ENCODE data around the gene KRTAP5-9.
"Not testable (repeated sequence)": the region's sequence is repeated elsewhere in the genome, so short reads cannot be mapped to it uniquely, and the experiment has no call there.

KRTAP5-9 gene

GRCh38 chr11:71563406-71563805 lies 15.2 kb downstream of the KRTAP5-9 start:
- DNase-seq, result peak; percentile 39

GRCh38 chr11:71564430-71564829 lies 16.2 kb downstream of the KRTAP5-9 start:
- no peak for DNase-seq

GRCh38 chr11:71565263-71565662 lies 17.0 kb downstream of the KRTAP5-9 start, which contains the start of gene KRTAP5-10:
Gene KRTAP5-10 (plus strand): TSS chr11:71565563. CDS start chr11:71565588, 25 bp downstream.
- DNase-seq, result no peak

- no peak for DNase-seq
Measured at GRCh38 chr11:71566081-71566620, 17.9 kb downstream of the KRTAP5-9 start.

- DNase-seq, result not testable (repeated sequence)
Measured at GRCh38 chr11:71566626-71567599, 18.7 kb downstream of the KRTAP5-9 start.

GRCh38 chr11:71567633-71568032 lies 19.4 kb downstream of the KRTAP5-9 start:
- not testable (repeated sequence) for DNase-seq

GRCh38 chr11:71568704-71569349 lies 20.6 kb downstream of the KRTAP5-9 start:
- no peak for DNase-seq

GRCh38 chr11:71571101-71571850 lies 23.1 kb downstream of the KRTAP5-9 start:
- DNase-seq, result not testable (repeated sequence)

- DNase-seq, result no peak
Measured at GRCh38 chr11:71572811-71573210, 24.6 kb downstream of the KRTAP5-9 start.

GRCh38 chr11:71574418-71574817 lies 26.2 kb downstream of the KRTAP5-9 start:
- no peak for DNase-seq

GRCh38 chr11:71575723-71576424 lies 27.7 kb downstream of the KRTAP5-9 start:
- no peak for DNase-seq

GRCh38 chr11:71576688-71577465 lies 28.7 kb downstream of the KRTAP5-9 start:
- DNase-seq, result not testable (repeated sequence)

- DNase-seq, result no peak
Measured at GRCh38 chr11:71577469-71578004, 29.3 kb downstream of the KRTAP5-9 start.

- DNase-seq, result not testable (repeated sequence)
Measured at GRCh38 chr11:71579513-71579912, 31.3 kb downstream of the KRTAP5-9 start.

- DNase-seq, result peak; percentile 53
Measured at GRCh38 chr11:71580057-71581003, 32.1 kb downstream of the KRTAP5-9 start.

GRCh38 chr11:71581826-71582225 lies 33.6 kb downstream of the KRTAP5-9 start:
- DNase-seq, result no peak

GRCh38 chr11:71582309-71582895 lies 34.2 kb downstream of the KRTAP5-9 start, which contains the start of gene KRTAP5-11:
Gene KRTAP5-11 (minus strand): TSS chr11:71582875. CDS start chr11:71582837, 38 bp downstream.
- no peak for DNase-seq

- not testable (repeated sequence) for DNase-seq
Measured at GRCh38 chr11:71582969-71583368, 34.7 kb downstream of the KRTAP5-9 start.

GRCh38 chr11:71585673-71586072 lies 37.5 kb downstream of the KRTAP5-9 start:
- not testable (repeated sequence) for DNase-seq

Measured in stimulated activated CD4-positive, alpha-beta T cell treated with anti-CD3 and anti-CD28 coated beads, Interleukin-15, amount 100 ng/mL, for 24 hours (primary cell).